ENCODE data around the gene GRWD1.

GRCh38 chr19:48444936-48445200, 915 bp upstream of the GRWD1 start:
- no peak for TF ChIP-seq POLR2A (IDR thresholded peaks at IDR 0.05; ENCODE audit: extremely low read depth, insufficient read length)
- TF ChIP-seq, protein P1, sequence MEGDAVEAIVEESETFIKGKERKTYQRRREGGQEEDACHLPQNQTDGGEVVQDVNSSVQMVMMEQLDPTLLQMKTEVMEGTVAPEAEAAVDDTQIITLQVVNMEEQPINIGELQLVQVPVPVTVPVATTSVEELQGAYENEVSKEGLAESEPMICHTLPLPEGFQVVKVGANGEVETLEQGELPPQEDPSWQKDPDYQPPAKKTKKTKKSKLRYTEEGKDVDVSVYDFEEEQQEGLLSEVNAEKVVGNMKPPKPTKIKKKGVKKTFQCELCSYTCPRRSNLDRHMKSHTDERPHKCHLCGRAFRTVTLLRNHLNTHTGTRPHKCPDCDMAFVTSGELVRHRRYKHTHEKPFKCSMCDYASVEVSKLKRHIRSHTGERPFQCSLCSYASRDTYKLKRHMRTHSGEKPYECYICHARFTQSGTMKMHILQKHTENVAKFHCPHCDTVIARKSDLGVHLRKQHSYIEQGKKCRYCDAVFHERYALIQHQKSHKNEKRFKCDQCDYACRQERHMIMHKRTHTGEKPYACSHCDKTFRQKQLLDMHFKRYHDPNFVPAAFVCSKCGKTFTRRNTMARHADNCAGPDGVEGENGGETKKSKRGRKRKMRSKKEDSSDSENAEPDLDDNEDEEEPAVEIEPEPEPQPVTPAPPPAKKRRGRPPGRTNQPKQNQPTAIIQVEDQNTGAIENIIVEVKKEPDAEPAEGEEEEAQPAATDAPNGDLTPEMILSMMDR (IDR thresholded peaks at IDR 0.05; ENCODE audit: low read depth, low read length), result no peak

Data from NB4 (cell line).